MCF 10A (cell line): ENCODE results near the gene CYP2A6. TPM values are rescaled to one million over a fixed set of nuclear protein-coding genes. Genes with fewer than 3 reads are reported as not detected.
"Not testable (repeated sequence)": the region's sequence is repeated elsewhere in the genome, so short reads cannot be mapped to it uniquely, and the experiment has no call there.

Experiments used
- BruUV-seq: library from RNA; stranded (reverse); fragments of 400-500 nt; replicated peaks from 2 replicates; lab custom pipeline; 2021; lab: Mats Ljungman, UMichigan
- CTCF ChIA-PET: fragments of 300-600 bp; sonication (Branson Sonifier 250); formaldehyde crosslinking; extraction: SDS; loops from one replicate; lab custom pipeline; 2021; ENCODE audit warnings: antibody characterized with exemption, inconsistent platforms; lab: Yijun Ruan, JAX
- POLR2A ChIA-PET: fragments of 300-600, 350-650 bp; sonication (Branson Sonifier 250); formaldehyde crosslinking; extraction: SDS; loops from one replicate; lab custom pipeline; 2020; ENCODE audit warnings: antibody characterized with exemption, inconsistent platforms; lab: Yijun Ruan, JAX
- DNase-seq: peaks from one replicate; pipeline ENCODE4 v3.0.0-alpha.2; 2018; ENCODE audit not compliant: unreplicated experiment
- H3K27ac Mint-ChIP-seq: one replicate; pipeline ENCODE4 v1.8.0; 2022; ENCODE audit warnings: mild to moderate bottlenecking, low read depth, mixed read lengths; ENCODE audit not compliant: unreplicated experiment
- H3K27me3 Mint-ChIP-seq: one replicate; pipeline ENCODE4 v1.8.0; 2022; ENCODE audit warnings: mixed read lengths; ENCODE audit not compliant: insufficient read depth, unreplicated experiment
- H3K36me3 Mint-ChIP-seq: one replicate; pipeline ENCODE4 v1.8.0; 2022; ENCODE audit warnings: mild to moderate bottlenecking, moderate library complexity, mixed read lengths; ENCODE audit not compliant: insufficient read depth, unreplicated experiment
- H3K4me1 Mint-ChIP-seq: one replicate; pipeline ENCODE4 v1.8.0; 2022; ENCODE audit warnings: mixed read lengths; ENCODE audit not compliant: insufficient read depth, unreplicated experiment
- H3K4me3 Mint-ChIP-seq: one replicate; pipeline ENCODE4 v1.8.0; 2022; ENCODE audit warnings: mild to moderate bottlenecking, moderate library complexity, mixed read lengths; ENCODE audit not compliant: unreplicated experiment
- H3K9me3 Mint-ChIP-seq: one replicate; pipeline ENCODE4 v1.8.0; 2022; ENCODE audit warnings: mixed read lengths; ENCODE audit not compliant: unreplicated experiment
- CTCF ChIP-seq: fragments of 200-600 bp; IDR thresholded peaks from one replicate; pipeline ENCODE4 v1.8.0; 2022; ENCODE audit warnings: antibody characterized with exemption, mild to moderate bottlenecking; ENCODE audit not compliant: unreplicated experiment
- intact Hi-C: fragments of 100-400 bp; cut with micrococcal nuclease; formaldehyde crosslinking; loops from 2 replicates; pipeline ENCODE4 v1.14.1; 2022
- total RNA-seq: library from RNA; stranded (reverse); gene quantifications from 2 replicates; pipeline ENCODE4 v1.2.3, GENCODE V29; 2022

The CYP2A6 gene
- total RNA-seq, 1 experiment from 2014 or later, result not detected

DNA sequence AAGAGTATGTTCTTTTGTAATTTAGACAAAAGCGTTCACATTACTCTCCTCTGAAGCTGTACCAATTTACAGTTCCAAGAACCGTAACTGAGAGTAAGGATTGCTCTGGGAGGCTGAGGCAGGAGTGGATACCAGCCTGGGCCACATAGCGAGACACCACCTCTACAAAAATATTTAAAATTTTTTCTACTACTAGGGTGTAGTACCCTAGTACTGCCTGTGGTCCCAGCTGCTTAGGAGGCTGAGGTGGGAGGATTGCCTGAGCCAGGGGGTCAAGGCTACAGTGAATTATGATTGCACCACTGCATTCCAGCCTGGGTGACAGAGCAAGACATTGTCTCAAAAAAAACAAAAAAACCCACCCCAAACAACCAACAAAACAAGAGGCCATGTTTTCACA lies 12.1 kb upstream of the CYP2A6 start:
- Mint-ChIP-seq H3K9me3 (no peaks in the 10 kb centered on the region), H3K4me1 (no peaks in the 10 kb centered on the region), H3K36me3 (no peaks in the 10 kb centered on the region), H3K4me3 (no peak overlapping the region), H3K27me3 (peaks cover 8% of the 10 kb centered on the region), H3K27ac (no peak overlapping the region)
- ChIA-PET CTCF (no interaction called here), POLR2A (no interaction called here)
- intact Hi-C loops, result no loop called here
- no TSS peak for BruUV-seq
- DNase-seq, result no peak
- no peak for TF ChIP-seq CTCF

GRCh38 chr19:40858109-40858508 lies 7.9 kb upstream of the CYP2A6 start:
- intact Hi-C loops, result no loop called here
- no peak for DNase-seq
- no peaks in the 10 kb centered on the region for H3K9me3 Mint-ChIP-seq
- no TSS peak for BruUV-seq
- no peak for TF ChIP-seq CTCF
- POLR2A ChIA-PET, result no interaction called here
- CTCF ChIA-PET, result no interaction called here
- no peak overlapping the region for H3K4me3 Mint-ChIP-seq
- H3K27me3 Mint-ChIP-seq, result no peaks in the 10 kb centered on the region
- H3K4me1 Mint-ChIP-seq, result no peaks in the 10 kb centered on the region
- no peak overlapping the region for H3K27ac Mint-ChIP-seq
- H3K36me3 Mint-ChIP-seq, result no peaks in the 10 kb centered on the region

DNA sequence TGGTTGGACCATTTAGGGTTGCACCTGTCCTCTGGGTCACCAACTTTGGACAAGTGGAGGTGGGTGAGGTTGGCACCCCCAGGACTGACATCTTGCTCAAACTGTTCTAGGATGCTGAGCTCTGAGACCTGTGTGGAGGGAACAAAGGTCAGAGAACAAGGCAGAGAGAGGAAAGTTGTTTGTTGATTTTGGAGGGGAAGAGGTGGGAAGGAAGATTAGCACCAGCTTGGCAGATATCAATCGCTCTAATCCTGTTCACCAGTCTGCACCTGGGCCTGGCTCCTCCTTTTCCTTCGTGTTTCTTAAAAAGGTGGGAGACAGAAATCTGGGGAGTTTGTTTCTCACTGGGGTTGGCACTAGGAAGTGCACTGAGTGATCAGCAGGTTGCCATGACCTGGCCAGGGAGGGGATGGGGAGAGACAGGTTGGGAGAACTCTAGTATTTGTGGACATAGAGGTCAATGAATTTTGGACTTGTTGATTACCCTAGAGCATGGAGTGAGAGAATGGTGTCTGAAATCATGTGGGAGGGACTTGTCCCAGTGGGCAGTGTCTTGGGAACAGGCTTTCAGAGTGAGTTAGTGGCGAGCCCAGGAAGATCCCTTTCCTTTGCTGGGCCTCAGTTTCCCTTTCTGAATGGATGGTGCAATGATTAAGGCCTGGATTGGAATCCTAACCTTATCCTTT lies 2.4 kb upstream of the CYP2A6 start:
- CTCF ChIA-PET, H3K4me1 Mint-ChIP-seq, BruUV-seq, H3K36me3 Mint-ChIP-seq, intact Hi-C loops, H3K27ac Mint-ChIP-seq, H3K4me3 Mint-ChIP-seq, H3K9me3 Mint-ChIP-seq, DNase-seq: not testable (repeated sequence)
- peaks cover 49% of the 10 kb centered on the region for H3K27me3 Mint-ChIP-seq
- POLR2A ChIA-PET, result interaction anchor here (0.7 kb wide), 1 partner anchor 928 kb away, joined by 3 read pairs; no protein-coding TSS in a partner anchor

- H3K4me1 Mint-ChIP-seq, H3K27ac Mint-ChIP-seq, BruUV-seq, H3K4me3 Mint-ChIP-seq, POLR2A ChIA-PET, H3K36me3 Mint-ChIP-seq, intact Hi-C loops, H3K9me3 Mint-ChIP-seq, DNase-seq: not testable (repeated sequence)
- CTCF ChIA-PET, result interaction anchor here (0.7 kb wide), 1 partner anchor 297 kb away, joined by 3 read pairs; no protein-coding TSS in a partner anchor
- peaks cover 71% of the 10 kb centered on the region for H3K27me3 Mint-ChIP-seq
Measured at GRCh38 chr19:40846722-40847121, 3.5 kb downstream of the CYP2A6 start.

DNA sequence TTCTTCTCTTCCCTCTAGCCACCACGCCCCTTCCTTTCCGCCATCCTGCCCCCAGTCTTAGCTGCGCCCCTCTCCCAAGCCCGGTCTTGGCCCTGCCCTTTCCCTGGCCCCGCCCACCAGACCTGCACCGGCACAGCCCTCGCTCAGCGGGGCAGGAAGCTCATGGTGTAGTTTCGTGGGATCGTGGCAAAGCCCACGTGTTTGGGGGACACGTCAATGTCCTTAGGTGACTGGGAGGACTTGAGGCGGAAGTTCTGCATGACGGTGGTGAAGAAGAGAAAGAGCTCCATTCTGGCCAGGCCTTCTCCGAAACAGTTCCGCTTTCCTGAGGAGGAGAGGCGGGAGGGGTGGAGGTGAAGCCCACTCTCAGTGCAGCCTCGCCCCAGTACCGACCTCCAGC lies 6.6 kb downstream of the CYP2A6 start:
- POLR2A ChIA-PET, DNase-seq, BruUV-seq, H3K4me3 Mint-ChIP-seq, H3K27ac Mint-ChIP-seq, H3K36me3 Mint-ChIP-seq, H3K9me3 Mint-ChIP-seq, intact Hi-C loops, H3K4me1 Mint-ChIP-seq: not testable (repeated sequence)
- H3K27me3 Mint-ChIP-seq, result peaks cover 72% of the 10 kb centered on the region
- CTCF ChIA-PET, result interaction anchor here (0.6 kb wide), 1 partner anchor 946 kb away, joined by 4 read pairs; no protein-coding TSS in a partner anchor

DNA sequence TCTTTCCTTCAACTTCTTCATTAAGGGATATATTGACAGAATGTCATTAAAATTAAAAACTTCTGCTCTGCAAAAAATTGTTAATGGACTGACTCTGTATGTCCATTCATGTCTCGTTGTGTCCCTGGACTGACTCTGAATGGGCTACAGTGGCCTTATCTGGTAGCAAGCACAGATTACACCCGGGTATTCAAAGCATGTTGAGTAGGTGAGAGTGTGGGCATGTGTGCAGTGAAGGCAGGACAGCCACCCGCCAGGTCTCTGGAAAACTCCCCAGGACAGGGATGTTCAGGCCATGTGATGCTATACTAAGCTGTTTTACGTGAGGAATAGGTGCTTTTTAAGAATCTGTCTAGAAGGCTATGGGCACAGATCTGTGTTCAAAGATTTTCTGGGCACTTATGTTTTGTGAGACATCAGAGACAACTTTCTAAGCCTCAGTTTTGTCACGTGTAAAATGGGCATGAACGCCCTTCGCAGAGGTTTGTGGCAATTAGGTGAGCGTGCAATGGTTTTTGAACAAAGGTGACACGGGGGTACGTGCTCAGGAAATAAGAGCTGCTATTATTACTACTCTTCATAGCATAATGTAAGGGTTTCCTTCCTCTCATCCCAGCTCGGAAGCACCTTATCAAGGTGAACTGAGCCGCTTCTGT lies 7.1 kb downstream of the CYP2A6 start:
- H3K27me3 Mint-ChIP-seq, result peaks cover 72% of the 10 kb centered on the region

GRCh38 chr19:40842012-40842411 lies 8.2 kb downstream of the CYP2A6 start:
- H3K4me1 Mint-ChIP-seq, DNase-seq, POLR2A ChIA-PET, intact Hi-C loops, H3K9me3 Mint-ChIP-seq, H3K36me3 Mint-ChIP-seq, BruUV-seq, H3K27ac Mint-ChIP-seq, CTCF ChIA-PET, H3K4me3 Mint-ChIP-seq: not testable (repeated sequence)
- peaks cover 61% of the 10 kb centered on the region for H3K27me3 Mint-ChIP-seq

More for the DNA sequence above, 7.1 kb downstream of the CYP2A6 start:
- BruUV-seq, H3K4me3 Mint-ChIP-seq, H3K4me1 Mint-ChIP-seq, intact Hi-C loops, DNase-seq, H3K9me3 Mint-ChIP-seq, POLR2A ChIA-PET, H3K27ac Mint-ChIP-seq, H3K36me3 Mint-ChIP-seq: not testable (repeated sequence)
- CTCF ChIA-PET, result interaction anchor here (0.6 kb wide), 1 partner anchor 947 kb away, joined by 4 read pairs; no protein-coding TSS in a partner anchor
